Stimulated activated CD8-positive, alpha-beta memory T cell treated with anti-CD3 and anti-CD28 coated beads, Interleukin-4, amount 100 ng/mL, for 48 hours (primary cell): ENCODE data around the gene GSTO1.

Experiments
- DNase-seq: peaks from one replicate; pipeline ENCODE4 v3.0.0-alpha.2; 2020

GSTO1 gene

DNA sequence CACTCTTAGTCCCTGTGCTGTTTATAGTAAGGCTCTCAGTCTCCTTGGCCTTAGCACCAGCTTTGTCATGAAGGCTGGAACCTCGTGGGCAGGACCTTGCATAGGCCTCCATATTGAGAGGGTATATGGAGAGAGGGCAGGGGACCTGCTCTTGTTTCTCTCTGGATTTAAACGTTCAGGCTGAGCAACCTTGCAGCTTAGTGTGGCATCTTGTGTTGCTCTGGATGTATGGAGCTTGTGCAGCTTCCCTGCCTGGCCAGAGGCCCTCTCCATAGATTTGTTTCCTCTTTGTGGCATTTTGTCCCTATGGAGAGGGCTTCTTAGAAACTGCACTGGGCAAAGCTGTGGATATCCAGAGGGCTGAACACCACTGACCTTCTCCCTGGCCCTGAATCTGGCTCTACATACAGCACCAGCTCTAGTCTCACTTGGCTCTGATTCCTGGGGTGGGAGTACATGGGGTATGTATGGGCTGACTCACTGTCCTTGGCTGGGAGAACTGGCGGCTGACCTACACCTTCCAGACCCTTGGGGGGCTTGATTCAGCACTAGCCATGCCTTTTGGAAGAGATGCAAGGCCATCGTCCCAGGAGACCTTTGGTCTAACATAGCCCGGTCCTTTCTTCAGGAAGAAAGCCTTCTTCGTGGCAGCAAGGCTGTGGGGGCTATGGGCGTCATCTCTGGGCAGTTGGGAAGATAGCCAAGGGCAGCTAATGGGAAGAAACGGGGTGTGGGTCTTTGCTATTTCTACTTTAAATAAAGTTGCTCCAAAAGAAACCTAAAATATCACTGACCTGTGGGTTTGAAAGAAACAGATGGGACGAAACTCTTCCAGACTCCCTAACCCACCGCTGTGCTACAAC, 53.1 kb downstream of the GSTO1 start:
- no peak for DNase-seq

DNA sequence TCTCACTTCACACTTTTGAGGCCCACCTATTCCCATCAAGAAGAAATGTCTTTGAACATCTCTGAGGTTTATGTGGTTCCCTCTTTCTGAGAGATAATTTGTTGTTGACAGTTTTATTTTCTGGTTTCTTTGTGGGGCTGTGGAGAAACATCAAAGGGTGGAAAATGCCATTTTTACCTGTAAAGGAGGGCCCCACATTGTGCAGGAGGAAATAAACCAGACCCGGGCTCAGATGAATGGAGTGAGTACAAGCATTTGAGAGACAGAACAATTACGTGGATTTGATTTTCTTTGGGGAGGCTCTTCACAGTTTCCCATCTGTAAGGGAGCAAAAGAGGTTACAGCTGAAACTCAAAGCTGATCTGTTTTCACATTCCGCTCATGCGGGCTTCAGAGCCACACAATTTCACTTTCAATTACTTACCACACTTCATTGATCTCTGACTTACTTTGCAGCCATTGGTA, 53.8 kb downstream of the GSTO1 start:
- DNase-seq, result no peak

DNA sequence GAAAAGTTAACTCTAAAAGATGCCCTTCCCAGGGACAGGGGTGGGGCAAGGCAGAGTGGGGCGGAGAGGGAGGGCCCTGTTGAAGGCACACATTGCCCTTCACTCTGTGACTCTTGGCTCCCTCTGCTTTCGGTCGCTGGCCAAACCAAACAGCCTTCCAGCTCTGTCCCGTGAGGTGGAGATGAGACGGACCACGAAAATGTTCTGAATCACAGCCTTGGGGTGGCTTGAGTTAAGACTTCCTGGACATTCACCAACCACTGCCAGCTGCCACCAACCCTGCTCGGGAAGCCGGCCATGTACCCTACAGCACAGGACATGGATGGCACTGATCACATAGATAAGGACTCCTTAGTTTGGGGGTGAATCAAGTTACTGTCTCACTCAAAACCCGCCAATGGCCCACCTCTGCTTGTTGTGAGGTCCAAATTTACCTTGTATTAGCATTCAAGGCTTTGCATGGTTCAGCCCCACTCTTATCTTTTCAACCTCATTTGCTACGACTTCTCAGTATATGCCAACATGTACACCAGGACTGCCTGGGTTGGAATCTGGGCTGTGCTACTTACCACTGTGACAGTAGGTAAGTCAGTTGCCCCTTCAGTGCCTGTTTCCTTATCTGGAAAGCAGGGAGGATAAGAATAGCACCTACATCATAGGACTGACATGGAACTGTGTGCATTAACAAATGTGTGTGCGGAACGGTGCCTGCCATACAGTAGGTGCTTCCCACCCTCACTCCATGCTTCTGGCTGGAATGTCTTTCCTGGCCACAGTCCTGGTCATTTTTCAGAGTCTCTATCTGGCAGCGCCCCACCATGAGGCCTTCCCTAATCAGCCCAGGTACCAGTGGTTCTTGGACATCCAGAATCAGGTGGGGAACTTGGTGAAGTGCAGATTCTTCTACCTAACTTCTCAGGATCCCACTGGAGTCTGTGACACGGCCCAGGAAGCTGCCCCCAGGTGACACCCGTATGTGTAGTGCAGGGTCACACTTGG, 55.6 kb downstream of the GSTO1 start:
- no peak for DNase-seq

DNA sequence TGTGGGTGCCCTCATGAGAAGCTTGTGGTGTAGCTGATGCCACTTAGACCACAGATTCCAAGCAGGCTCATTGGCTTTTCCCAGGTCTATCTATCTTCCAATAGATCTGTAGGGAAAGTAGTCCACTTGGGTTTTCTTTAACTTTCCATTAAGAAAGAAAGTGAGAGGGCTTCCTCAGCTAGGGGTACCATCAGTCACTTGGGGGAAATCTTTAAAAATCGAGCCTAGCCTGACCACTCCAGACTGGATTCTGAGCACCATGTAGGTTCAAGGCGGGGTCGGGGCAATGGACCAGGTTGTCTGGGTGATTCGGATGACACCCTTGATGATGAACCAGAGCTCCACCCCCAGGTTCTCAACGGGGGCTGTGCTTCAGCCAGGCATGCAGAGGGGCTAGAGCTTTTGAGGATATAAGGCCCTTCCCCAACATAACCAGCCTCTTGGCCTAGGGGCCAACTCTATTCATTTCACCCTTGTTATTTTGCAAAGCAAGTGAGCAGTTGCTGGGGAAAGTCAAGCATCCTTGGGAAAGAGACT, 56.6 kb downstream of the GSTO1 start:
- DNase-seq, result no peak

GRCh38 chr10:104314591-104315485, 60.1 kb downstream of the GSTO1 start:
- DNase-seq, result no peak

GRCh38 chr10:104315486-104315921, 60.8 kb downstream of the GSTO1 start:
- DNase-seq, result no peak

- no peak for DNase-seq
These were observed 61.8 kb downstream of the GSTO1 start for GRCh38 chr10:104316321-104317099.
